CD4-positive, alpha-beta T cell treated with Interleukin-15 for 1 hour (primary cell): ENCODE measurements around the gene MTX2.
"Not testable (repeated sequence)": the region's sequence is repeated elsewhere in the genome, so short reads cannot be mapped to it uniquely, and the experiment has no call there.

ENCODE experiments used
- DNase-seq: peaks from one replicate; pipeline ENCODE4 v3.0.0-alpha.2; 2020

Gene MTX2

DNA sequence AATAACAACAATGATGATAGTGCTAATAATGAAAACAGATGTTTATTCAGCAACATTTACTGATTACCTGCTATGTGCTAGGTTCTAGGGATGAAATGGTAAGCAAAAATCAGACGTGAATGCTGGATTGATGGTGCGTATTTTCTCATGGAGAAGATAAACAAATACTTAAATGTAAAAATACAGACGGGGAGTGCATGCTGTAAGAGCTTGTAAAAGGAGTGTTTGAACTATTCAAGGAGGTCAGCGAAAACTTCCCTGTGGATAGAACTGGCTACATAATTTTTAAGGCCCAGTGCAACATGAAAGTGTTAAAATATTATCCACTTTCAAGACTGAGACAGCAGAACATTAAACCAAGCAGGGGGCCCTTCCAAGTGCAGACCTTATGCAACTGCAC lies 22.1 kb downstream of the MTX2 start:
- no peak for DNase-seq

DNA sequence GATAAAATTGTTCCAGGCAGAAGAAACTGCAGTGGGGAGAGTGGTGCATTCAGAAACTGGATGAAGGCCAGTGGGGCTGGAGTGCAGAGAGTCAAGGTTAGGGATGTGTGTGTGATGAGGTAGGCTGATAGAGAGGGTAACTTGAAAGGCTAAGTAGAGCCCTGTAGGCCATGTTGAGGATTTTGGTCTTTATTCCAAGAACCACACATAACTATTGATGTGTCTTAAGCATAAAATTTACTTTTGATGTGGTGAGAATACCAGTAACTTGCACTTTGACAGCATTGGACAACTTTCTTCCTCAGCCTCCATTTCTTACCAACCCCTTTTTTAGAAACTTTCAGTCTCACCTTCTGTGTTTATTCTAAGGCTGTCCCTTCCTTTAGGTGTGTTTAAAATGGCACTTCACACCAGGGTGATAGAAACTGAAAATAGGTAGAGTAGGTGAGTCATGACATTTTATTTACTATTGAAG lies 22.6 kb downstream of the MTX2 start:
- no peak for DNase-seq

DNA sequence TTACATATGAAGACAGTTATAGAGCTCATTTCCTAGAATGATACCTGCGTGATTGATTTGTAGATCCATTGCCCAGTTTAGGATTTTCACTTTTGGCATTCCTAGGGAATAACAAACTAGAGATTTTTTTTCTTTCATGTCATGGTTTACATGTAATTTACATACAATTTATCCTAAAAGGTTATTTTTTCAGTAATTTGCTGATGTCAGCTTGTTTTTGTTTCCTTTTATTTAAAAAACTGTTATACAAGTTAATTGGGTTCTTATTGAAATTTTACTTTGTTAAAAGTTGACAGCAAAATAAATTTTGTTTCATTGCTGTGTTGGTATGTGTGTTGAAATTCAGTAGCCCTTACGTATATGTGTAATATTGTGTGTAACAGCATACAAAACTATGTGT lies 23.4 kb downstream of the MTX2 start:
- no peak for DNase-seq

DNA sequence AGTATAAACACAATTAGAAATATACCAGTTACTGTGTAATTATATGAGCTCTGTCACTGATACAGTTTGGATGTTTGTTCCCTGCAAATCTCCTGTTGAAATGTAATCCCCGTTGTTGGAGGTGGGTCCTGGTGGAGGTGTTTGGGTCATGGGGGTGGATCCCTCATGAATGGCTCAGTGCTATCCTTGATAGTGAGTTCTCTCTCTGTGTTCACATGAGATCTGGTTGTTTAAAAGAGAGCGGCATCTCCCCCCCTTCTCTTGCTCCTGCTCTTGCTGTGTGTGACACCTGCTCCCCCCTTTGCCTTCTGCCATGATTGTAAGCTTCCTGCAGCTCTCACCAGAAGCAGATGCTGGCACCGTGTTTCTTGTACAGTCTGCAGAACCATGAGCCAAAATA lies 24.1 kb downstream of the MTX2 start:
- DNase-seq = no peak

DNA sequence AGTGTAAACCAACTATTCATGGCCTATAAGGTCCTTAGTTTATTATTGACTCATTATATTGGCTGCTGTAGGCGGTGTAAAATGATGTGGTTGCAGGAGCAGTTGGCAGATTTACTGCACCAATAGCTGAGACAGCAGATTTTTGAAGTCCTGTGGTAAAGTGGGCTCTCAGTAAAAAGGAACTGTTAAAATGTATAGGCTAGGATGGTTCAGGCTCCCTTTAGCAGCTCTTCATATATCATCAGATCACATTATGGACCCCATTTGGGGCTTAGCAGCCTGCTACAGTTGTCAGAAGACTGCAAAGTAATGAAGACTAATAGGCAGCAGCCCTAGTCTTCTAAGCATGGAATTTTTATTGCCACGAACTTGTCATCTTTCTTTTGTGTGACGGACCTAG lies 27.8 kb downstream of the MTX2 start:
- DNase-seq = no peak

DNA sequence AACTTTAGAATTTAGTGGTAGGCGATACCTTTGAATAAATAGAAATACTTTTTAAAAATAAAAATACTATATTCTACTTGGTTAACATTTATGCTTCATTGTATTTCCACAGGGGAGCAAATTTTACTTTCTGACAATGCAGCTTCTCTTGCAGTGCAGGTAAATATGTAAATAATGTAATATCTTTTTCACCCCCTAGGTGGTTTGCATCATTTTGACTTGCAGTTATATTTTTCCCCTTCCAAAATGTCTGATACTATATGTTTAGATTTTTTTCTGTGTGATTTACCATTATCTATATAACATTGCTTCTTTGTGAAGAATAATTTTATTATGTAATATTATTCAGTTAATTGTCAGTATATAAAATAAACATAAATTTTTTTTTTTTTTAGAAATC lies 28.5 kb downstream of the MTX2 start:
- DNase-seq = no peak

DNA sequence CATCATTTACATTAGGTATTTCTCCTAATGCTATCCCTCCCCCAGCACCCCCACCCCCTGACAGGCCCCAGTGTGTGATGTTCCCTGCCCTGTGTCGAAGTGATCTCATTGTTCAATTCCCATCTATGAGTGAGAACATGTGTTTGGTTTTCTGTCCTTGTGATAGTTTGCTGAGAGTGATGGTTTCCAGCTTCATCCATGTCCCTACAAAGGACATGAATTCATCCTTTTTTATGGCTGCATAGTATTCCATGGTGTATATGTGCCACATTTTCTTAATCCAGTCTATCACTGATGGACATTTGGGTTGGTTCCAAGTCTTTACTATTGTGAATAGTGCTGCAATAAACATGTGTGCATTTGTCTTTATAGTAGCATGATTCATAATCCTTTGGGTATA lies 36.8 kb downstream of the MTX2 start:
- not testable (repeated sequence) for DNase-seq

DNA sequence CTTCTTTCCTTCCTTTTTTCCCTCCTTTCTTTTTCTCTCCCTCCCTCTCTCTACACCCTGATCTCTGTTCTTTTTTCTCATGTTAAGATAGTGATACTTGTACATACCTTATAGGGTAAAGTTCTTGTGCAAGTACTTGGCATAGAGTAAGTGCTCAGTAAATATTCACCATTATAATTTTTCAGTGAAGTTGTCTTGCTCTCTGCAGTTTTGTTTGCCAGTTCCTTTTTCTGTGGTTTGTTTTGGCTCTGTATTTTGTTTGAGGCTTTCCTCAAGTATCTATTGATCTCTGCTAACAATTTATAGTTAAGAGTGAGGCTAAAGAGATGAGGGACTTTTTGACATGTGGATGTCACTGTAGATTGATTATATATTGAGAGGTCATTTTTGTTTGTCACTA lies 48.0 kb downstream of the MTX2 start:
- DNase-seq = no peak

DNA sequence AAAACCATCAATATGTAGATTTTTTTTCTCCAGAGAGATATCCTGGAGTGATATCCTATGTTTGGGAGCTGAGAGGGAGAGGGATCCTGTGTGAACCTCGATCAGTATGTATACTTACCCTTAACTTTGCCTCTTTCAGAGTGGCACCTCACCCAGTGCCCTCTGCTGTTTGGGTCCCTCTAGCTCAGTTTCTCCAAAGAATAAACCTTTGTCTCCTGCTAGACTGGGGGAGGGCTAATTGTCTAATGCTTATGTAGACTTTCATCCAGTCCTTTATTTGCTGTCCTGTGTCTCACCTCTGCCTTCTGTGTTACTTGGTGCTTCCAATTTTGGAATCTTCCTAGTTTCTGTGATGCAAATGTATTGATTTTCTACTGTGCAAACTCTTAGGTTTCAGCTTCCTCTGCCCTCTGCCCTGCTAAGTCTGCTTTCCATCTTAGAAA lies 48.4 kb downstream of the MTX2 start:
- no peak for DNase-seq

DNA sequence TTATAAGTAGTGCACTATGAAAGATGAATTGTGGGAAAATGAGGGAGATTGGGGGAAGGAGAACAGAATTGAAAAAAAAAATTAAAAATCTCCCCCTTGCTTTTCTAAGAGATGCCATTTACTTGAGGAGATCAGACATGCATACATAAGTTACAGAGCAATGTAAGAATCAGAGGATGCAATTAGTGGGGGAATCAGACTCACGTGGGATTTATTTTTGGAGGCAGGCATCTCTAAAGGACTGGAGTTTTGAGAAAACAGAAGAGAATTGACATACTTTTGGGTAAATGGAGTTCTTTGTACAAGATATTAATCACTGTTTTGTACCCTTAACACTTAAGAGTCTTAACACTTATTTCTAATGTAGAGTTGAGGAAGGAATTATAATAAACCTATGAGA lies 52.7 kb downstream of the MTX2 start:
- no peak for DNase-seq

DNA sequence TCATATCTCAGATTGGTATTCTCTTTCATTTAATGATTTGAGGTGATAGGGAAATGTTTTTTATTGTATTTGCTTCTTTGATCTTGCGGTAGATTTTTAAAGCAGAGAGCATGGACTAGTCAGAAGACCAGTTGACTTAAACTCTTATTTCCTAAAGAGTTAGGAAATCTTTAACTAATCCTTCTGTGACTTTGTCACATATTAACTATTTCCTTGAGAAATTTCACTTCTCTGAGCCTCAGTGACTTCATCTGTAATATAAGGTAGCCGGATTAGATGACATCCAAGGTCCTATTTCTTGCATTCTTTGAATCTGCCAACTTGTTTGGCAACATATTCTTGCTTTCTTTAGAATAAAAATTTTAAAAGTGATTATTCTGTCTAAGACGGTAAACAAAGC lies 55.6 kb downstream of the MTX2 start:
- DNase-seq = no peak

DNA sequence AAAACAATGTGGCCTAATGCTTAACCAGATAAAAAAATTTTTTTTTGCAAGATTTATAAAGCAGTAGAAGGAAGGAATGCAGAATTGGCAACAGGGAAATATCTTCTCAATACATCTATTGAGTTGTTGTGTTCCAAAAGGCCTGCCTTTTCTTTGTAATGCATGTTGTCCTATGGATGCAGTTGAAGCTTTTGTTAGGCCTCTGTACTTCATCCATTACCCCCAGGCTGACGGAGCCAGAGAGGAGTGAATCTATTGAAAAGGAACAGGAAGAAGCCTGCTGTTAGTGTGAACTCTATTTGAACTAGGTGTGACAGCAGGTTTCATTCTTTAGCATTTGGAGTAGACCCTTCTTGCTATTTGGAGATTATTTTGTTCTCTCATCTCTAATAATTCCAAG lies 56.5 kb downstream of the MTX2 start:
- no peak for DNase-seq

DNA sequence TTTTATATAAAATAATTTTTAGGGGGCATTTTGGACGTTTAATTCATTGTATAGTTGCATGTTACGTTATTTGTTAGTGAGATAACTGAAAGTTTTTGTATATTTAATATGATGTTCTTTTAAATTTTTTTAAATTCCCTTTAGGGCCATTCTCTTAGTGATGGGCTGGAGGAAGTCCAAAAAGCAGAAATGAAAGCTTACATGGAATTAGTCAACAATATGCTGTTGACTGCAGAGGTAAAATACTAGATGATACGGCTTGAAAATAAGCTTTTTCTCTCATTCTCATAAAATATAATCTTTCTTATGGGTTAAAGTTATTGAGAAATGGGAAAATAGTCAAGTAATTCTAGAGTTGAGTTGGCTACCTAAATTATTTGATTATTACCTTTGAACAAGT lies 58.9 kb downstream of the MTX2 start:
- DNase-seq = no peak

DNA sequence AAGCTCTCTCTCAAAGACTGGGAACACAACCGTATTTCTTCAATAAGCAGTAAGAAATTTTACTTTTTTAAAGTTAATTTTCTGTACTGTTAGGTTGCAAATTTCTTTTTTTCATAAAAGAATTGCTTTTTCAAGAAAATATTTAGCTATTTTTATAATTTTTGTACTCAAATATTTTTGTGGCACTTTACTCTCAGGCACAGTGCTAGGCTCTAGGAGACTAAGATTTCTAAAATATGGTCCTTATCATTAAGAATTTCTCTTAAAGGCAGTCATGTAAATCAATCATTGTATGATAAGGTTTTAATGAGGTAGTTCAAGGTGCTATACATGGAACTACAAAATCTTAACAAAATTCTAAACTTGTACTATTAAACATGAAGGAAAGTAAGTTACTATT lies 61.4 kb downstream of the MTX2 start:
- DNase-seq = no peak

DNA sequence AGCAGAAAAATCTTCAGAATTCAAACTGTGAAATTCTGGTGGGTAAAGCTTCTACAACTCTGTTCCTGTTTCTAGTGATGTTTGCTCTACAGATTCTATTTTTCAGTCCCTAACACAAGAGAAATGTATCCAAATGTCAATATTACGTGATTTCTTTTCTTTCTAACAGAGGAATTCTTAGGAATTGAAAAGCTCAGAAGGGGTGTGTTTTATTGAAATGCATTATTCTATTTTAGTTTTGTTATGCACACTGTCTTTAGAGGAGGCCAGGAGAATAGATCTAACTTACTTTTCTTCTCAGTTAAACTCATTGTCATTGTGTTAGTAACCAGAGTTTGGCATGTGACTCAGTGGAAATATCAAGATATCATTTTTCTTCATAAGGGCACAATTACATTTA lies 62.4 kb downstream of the MTX2 start:
- DNase-seq = no peak

DNA sequence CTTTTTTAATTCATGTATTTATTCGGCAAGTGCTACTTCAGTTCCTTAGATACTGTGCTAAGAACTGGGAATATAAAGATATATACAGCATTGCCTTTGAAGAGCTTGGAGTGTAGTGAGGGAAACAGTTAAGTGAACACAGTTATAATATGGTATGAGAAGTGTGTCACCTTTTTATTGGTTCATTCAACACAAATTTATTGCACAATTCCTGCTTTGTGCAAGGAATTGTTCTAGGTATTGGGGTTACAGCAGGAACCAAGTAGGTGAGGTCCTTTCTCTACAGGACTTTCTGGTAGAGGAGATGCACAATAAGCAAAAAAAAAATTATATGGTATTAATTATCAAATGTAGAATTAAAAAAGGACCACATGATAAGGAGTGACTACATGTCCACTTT lies 65.5 kb downstream of the MTX2 start:
- DNase-seq = no peak

DNA sequence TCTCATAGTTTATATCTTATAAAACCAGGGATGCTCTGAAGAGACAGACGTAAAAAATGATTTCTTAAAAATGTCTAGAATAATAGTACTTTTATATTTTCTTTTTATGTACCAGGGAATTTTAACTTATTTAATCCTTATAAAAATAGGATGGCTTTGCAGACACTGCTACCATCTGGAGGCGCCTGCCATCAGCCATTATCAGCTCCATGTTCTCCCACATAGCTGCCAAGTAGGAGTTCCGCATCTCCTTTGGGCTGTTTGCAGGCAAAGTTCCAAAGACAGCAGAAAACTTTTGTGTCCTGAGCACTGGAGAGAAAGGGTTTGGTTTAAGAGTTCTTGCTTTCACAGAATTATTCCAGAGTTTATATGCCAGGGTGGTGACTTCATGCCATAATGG lies 69.2 kb downstream of the MTX2 start:
- DNase-seq = no peak

DNA sequence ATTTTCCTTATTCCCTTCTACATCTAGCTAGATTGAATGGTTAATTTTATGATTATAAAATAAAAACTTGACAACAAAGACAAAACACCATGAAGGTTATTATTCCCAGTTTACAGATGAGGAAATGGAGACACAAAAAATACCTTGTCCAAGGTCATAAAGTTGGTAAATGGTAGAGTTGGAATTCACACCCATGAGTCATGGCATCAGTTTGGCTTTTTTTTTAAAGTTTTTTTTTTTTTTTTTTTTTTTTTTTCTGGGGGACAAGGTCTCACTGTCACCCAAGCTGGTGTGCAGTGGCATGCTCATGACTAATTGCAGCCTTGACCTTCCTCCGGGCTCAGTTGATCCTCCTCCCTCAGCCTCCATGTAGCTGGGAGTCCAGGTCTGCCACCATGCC lies 70.0 kb downstream of the MTX2 start:
- no peak for DNase-seq

DNA sequence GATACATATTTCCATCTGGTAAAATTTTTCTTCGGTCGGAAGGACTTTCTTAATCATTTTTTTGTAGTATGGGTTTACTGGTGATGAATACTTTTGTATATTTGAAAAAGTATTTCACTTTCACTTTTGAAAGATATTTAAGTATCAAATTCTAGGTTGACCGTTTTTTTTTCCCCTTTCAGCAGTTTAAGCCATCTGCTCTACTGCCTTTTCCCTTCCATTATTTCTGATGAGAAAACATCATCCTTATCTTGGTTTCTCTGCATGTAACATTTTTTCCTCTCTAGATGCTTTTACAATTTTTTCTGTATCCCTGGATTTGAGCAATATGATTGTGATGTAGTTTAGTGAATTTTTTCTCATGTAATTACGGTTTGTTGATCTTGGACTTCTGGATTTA lies 87.0 kb downstream of the MTX2 start:
- no peak for DNase-seq

DNA sequence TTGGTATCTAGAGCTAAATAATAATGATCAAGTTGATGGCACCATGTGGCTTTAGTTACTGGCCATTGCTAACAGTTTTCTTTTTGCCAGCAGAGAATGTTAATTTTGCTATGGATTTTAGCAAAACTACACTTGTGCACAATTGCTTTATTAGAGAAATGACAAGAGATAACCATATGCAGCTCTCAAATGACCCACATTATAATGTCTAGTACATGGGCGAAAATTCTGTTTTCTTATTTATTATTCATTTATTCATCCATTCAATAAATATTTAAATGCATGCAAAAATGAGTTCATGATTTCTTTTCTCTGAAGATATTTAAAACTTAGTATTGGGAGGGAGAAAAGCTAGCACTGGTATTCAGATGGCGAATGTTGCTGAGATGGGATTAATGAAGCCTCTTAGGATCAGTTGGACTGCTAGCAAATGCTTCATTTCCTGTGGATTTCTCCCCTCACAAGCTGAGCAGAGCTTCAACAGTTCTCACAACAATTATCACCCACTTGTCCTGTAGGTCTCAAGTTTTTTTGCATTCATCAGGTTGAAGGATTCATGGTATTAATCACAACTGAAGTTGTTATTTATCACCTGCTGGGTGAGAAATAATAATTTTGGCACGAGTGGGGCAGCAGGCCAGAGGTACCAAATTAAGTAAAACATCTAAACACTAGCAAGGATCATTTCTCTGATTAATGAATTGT lies 95.2 kb downstream of the MTX2 start:
- no peak for DNase-seq

DNA sequence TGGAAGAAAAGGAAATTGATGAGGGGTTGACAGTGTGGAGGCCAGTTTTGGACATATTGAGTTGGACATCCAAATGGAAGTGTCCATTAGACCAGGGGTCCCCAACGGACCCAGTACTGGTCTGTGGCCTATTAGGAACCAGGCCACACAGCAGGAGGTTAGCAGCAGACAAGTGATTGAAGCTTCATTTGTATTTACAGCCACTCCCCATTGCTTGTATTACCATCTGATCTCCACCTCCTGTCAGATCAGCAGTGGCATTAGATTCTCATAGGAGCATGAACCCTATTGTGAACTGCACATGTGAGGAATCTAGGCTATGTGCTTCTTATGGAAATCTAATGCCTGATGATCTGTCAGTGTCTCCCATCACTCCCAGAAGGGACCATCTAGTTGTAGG lies 99.1 kb downstream of the MTX2 start:
- DNase-seq = no peak

DNA sequence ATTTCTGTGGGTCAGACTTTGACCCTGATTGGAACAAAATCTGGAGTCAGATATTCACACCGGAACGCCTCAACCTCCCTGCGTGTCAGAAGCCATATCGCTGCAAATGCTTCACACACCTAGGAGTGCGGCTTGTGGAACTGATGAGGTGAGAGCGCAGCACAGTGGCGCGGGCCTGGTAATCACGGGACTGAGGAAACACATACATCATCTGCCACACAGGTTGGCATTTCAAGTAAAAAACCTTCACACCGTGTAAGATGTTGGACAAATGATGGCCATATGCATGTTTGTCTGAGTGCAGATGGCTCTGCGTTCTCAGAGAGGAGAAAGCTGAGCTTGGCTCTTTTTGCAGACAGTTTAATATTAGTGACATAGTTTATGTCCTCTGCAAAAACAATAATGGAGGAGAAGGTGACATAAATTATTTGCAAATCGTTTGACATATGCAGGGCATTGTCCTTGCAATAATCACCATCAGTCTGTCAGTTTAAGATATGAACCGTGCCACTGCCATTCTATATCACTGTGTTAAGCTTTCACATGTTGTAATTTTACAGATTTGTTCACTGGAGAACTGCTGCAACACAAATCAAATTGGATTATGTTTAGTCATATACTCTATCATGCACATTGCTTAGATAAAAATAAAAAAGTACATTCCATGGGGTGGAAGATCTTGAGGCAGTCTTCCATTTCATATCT lies 101.4 kb downstream of the MTX2 start:
- DNase-seq = no peak

DNA sequence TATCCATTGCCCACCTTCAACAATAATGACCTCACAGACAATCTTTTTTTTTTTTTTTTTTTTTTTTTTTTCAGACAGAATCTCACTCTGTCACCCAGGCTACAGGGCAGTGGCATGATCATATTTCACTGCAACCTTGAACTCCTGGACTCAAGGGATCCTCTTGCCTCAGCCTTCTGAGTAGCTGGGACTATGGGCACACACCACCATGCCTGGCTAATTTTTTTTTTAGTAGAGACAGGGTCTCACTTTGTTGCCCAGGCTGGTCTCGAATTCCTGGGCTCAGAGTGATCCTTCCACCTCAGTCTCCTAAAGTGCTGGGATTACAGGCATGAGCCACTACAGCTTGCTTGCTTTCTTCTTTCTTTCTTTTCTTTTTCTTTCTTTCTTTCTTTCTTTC lies 103.9 kb downstream of the MTX2 start:
- not testable (repeated sequence) for DNase-seq

DNA sequence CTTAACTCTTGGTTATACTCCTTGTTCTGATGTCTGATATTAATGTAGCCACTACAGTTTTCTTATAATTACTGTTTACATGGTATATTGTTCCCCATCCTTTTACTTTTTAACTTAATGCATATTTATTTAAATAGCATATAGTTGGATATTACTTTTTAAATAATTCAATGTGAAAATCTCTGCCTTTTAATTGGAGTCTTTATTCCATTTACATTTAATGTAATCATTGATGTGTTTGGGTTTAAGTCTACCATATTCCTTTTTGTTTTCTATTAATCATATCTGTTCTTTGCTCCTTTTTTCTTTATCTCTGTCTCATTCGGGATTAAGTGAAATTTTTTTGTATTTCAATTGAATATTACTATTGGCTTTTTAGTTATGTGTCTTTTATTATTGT lies 109.1 kb downstream of the MTX2 start:
- no peak for DNase-seq

DNA sequence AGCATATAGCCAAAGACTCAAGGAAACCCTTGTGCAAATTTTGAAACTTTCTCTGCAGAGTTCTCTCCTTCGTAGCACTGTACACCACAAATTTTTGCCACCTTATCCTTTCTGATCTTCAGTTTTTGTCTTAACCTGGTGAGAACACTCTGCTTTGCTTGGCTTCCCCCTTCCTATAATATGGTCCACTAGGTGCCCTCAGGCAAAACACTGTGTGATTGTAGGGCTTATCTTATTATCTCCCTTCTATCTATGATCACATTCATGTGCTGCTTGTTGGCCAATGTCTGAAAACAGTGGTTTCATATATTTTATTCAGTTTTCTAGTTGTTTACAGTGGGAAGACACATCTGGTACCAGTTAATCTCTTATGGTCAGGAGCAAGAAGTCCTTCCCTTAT lies 111.1 kb downstream of the MTX2 start:
- no peak for DNase-seq
